Naive thymus-derived CD4-positive, alpha-beta T cell (primary cell): ENCODE data around the gene UNC45A. TPM values are rescaled to one million over a fixed set of nuclear protein-coding genes. Genes with fewer than 3 reads are reported as not detected.

Experiments
- ATAC-seq: fragments of 150-1000 bp; cut with Tn5 transposase; 2 replicates; pipeline ENCODE4 v1.10.0; 2021; ENCODE audit warnings: mild to moderate bottlenecking, moderate library complexity
- CTCF ChIA-PET: fragments of 350-600 bp; sonication (Branson Sonifier 250); formaldehyde crosslinking; loops from one replicate; lab custom pipeline; 2021; ENCODE audit warnings: antibody characterized with exemption; lab: Charles Lee
- POLR2A ChIA-PET: fragments of 350-600 bp; sonication (Branson Sonifier 250); formaldehyde crosslinking; loops from one replicate; lab custom pipeline; 2021; ENCODE audit warnings: antibody characterized with exemption, inconsistent platforms; lab: Charles Lee
- DNase-seq, 9 donors: peaks; one replicate each; pipeline versions ENCODE4 v3.0.0 to v3.0.0-alpha.2; 2020 to 2022; ENCODE audit warnings: mixed read lengths in 1 of 9
- H3K27ac ChIP-seq: one replicate; pipeline ENCODE4 v1.7.0; 2013; ENCODE audit warnings: mild to moderate bottlenecking, low read depth, low read length, moderate library complexity
- H3K27me3 ChIP-seq, 2 donors: one replicate each; pipeline ENCODE4 v1.7.0; 2013; ENCODE audit warnings: low read length in 2 of 2, mild to moderate bottlenecking in 2 of 2, moderate library complexity in 2 of 2; ENCODE audit not compliant: control insufficient read depth in 2 of 2, insufficient read depth in 2 of 2
- H3K36me3 ChIP-seq, 3 experiments: 1 replicate in 2 of 3; 2 replicates in 1 of 3; pipeline ENCODE4 v1.7.0; 2013; ENCODE audit warnings: low read length in 3 of 3, mild to moderate bottlenecking in 3 of 3, moderate library complexity in 1 of 3; ENCODE audit not compliant: insufficient read depth in 3 of 3, control insufficient read depth in 2 of 3
- H3K4me1 ChIP-seq, 2 donors: one replicate each; pipeline ENCODE4 v1.7.0; 2013; ENCODE audit warnings: low read length in 2 of 2, mild to moderate bottlenecking in 2 of 2, moderate library complexity in 1 of 2; ENCODE audit not compliant: control insufficient read depth in 2 of 2, insufficient read depth in 2 of 2
- H3K4me3 ChIP-seq: 2 replicates; pipeline ENCODE4 v1.7.0; 2013; ENCODE audit warnings: mild to moderate bottlenecking, low read length
- H3K9me3 ChIP-seq, 3 experiments: 1 replicate in 2 of 3; 2 replicates in 1 of 3; pipeline ENCODE4 v1.7.0; 2013; ENCODE audit warnings: low read length in 3 of 3; ENCODE audit not compliant: control insufficient read depth in 2 of 3
- H3K27ac Mint-ChIP-seq, 9 donors: one replicate each; pipeline ENCODE4 v1.8.0; 2020 to 2022; ENCODE audit warnings: mixed read lengths in 9 of 9, mild to moderate bottlenecking in 8 of 9, moderate library complexity in 5 of 9, inconsistent platforms in 2 of 9
- H3K27me3 Mint-ChIP-seq, 5 donors: one replicate each; pipeline ENCODE4 v1.8.0; 2021 to 2022; ENCODE audit warnings: mixed read lengths in 5 of 5, mild to moderate bottlenecking in 1 of 5
- H3K36me3 Mint-ChIP-seq, 5 donors: one replicate each; pipeline ENCODE4 v1.8.0; 2020 to 2022; ENCODE audit warnings: mixed read lengths in 5 of 5, mild to moderate bottlenecking in 3 of 5, inconsistent platforms in 1 of 5
- H3K4me1 Mint-ChIP-seq, 7 donors: one replicate each; pipeline ENCODE4 v1.8.0; 2020 to 2022; ENCODE audit warnings: mixed read lengths in 7 of 7, mild to moderate bottlenecking in 3 of 7, inconsistent platforms in 1 of 7
- H3K4me3 Mint-ChIP-seq, 10 donors: one replicate each; pipeline ENCODE4 v1.8.0; 2020 to 2022; ENCODE audit warnings: mild to moderate bottlenecking in 10 of 10, mixed read lengths in 10 of 10, moderate library complexity in 6 of 10, inconsistent platforms in 2 of 10
- H3K9me3 Mint-ChIP-seq, 11 donors: one replicate each; pipeline ENCODE4 v1.8.0; 2020 to 2022; ENCODE audit warnings: mixed read lengths in 11 of 11, mild to moderate bottlenecking in 4 of 11, inconsistent platforms in 1 of 11, moderate library complexity in 1 of 11
- intact Hi-C, 2 donors: fragments of 100-400 bp; cut with micrococcal nuclease; formaldehyde crosslinking; loops; one replicate each; pipeline ENCODE4 v1.15.1; 2023
- polyA plus RNA-seq, 2 donors: library from polyadenylated mRNA; unstranded; fragments of 300-500 nt; fragmentation: Illumina TruSeq; gene quantifications; one replicate each; pipeline ENCODE4 v1.2.3, GENCODE V29; 2021
- total RNA-seq, 6 experiments: library from RNA in 5 of 6; stranded (reverse) in 5 of 6; gene quantifications; 1 replicate in 5 of 6; 2 replicates in 1 of 6; pipeline ENCODE4 v1.2.3 and lab custom pipeline; 2021 to 2026

The UNC45A gene
- total and polyA plus RNA-seq, 7 experiments from 2014 or later, result 34.2 to 75.1 (median 62.0) TPM

DNA sequence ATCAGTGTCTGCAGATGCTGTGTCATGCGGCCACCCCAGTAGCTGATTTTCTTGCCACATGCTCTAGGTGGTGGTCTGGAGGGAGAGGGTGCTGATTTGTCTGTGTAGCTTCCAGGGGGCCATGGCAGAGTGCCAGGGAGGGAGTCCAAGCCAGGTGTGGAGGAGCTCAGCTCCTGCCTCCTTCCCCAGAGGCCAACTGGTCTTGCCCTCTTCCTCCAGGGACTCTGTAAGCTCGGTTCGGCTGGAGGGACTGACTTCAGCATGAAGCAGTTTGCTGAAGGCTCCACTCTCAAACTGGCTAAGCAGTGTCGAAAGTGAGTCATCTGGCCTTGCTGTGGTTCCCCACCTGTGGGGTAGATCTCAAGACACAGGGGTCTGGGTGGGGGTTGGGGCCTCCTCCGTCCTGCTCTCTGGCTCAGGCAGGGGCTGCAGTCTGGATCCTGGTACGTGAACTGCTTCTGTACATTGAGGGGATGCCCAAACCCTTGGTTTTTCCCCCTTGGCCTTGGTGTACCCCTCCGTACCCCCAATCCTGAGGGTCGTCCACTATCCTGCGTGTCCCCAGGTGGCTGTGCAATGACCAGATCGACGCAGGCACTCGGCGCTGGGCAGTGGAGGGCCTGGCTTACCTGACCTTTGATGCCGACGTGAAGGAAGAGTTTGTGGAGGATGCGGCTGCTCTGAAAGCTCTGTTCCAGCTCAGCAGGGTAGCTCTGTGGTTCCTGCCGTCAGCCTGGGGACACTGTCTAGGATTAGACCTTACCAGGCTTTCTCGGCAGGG lies 12.7 kb downstream of the UNC45A start:
- no peaks in the 10 kb centered on the region for H3K4me1 ChIP-seq
- DNase-seq, result no peak
- peaks cover 0 to 2% (median 0%) of the 10 kb centered on the region in 7 donors for H3K4me1 Mint-ChIP-seq
- no peak overlapping the region for H3K27ac ChIP-seq
- CTCF ChIA-PET, result interaction anchor here (2.1 kb wide), 1 partner anchor 13 kb away, joined by 7 read pairs; the partner anchor contains the start of gene UNC45A
- H3K27me3 Mint-ChIP-seq, result no peaks in the 10 kb centered on the region
- H3K4me3 Mint-ChIP-seq, result no peak overlapping the region
- H3K9me3 Mint-ChIP-seq, result no peaks in the 10 kb centered on the region
- no peaks in the 10 kb centered on the region for H3K9me3 ChIP-seq
- no peak for ATAC-seq
- no peaks in the 10 kb centered on the region for H3K27me3 ChIP-seq
- POLR2A ChIA-PET, result interaction anchor here (0.6 to 1.4 kb wide), 4 partner anchors 12 to 82 kb away, joined by 3 to 5 read pairs (median 4); partner anchors contain the start of genes HDDC3 and UNC45A
- no peak overlapping the region for H3K4me3 ChIP-seq
- peaks cover 0 to 44% (median 5%) of the 10 kb centered on the region in 5 donors for H3K36me3 Mint-ChIP-seq
- intact Hi-C loops, result no loop called here
- no peak overlapping the region for H3K27ac Mint-ChIP-seq
- peaks cover 8 to 90% (median 9%) of the 10 kb centered on the region in 3 experiments for H3K36me3 ChIP-seq

DNA sequence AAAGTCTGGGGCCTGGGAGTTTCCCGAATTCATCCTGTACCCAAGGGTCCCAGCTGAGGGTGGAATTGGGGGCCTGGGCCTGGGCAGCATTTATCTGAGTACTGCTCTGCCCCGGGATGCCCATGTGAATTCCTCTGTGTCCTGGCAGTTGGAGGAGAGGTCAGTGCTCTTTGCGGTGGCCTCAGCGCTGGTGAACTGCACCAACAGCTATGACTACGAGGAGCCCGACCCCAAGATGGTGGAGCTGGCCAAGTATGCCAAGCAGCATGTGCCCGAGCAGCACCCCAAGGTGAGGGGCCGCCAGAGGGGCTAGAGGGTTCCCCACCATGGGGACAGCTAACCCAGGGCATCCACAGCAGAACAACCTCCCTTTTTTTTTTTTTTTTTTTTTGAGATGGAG lies 13.4 kb downstream of the UNC45A start:
- DNase-seq (no peak), ATAC-seq (no peak)
- H3K9me3 Mint-ChIP-seq, result no peaks in the 10 kb centered on the region
- H3K4me1 Mint-ChIP-seq, result peaks cover 0 to 2% (median 0%) of the 10 kb centered on the region in 7 donors
- Histone ChIP-seq H3K4me1 (no peaks in the 10 kb centered on the region), H3K27ac (no peak overlapping the region), H3K27me3 (no peaks in the 10 kb centered on the region), H3K36me3 (peaks cover 2 to 90% (median 7%) of the 10 kb centered on the region in 3 experiments), H3K9me3 (no peaks in the 10 kb centered on the region), H3K4me3 (no peak overlapping the region)
- ChIA-PET CTCF (no interaction called here), POLR2A (interaction anchor here (0.6 to 1.0 kb wide), 3 partner anchors 13 to 232 kb away, joined by 3 to 5 read pairs (median 4); partner anchors contain the start of gene UNC45A)
- H3K36me3 Mint-ChIP-seq, result peaks cover 0 to 46% (median 5%) of the 10 kb centered on the region in 5 donors
- no peaks in the 10 kb centered on the region for H3K27me3 Mint-ChIP-seq
- intact Hi-C loops, result no loop called here
- no peak overlapping the region for H3K4me3 Mint-ChIP-seq
- no peak overlapping the region for H3K27ac Mint-ChIP-seq

DNA sequence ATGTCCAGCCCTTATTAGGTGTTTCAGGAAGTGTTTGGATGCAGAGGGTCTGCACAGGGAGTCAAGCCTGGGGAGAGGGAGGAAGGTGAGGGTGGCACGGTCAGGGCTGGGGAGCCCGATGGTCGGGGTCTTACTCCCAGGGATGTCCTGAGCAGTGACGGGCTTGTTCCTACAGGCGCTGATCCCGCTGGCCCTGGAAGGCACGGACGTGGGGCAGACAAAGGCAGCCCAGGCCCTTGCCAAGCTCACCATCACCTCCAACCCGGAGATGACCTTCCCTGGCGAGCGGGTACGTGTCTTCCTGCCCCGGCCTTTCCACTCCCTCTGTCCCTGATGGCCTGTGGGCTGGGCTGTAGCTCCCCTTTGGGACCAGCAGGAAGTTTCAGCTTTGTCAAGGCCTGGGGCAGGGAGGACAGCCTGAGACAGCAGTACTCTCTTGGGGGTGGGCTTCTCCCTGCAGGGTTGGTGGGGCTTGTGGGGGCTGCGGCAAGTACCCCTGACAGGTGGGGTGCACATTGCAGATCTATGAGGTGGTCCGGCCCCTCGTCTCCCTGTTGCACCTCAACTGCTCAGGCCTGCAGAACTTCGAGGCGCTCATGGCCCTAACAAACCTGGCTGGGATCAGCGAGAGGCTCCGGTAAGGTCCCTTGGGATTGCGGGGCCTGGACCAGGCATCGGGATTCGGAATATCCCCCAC lies 15.0 kb downstream of the UNC45A start:
- Histone ChIP-seq H3K4me1 (peaks cover under 1 to 1% of the 10 kb centered on the region in 2 donors), H3K4me3 (no peak overlapping the region), H3K27me3 (no peaks in the 10 kb centered on the region), H3K27ac (no peak overlapping the region), H3K9me3 (no peaks in the 10 kb centered on the region), H3K36me3 (peaks cover 0 to 81% (median 4%) of the 10 kb centered on the region in 3 experiments)
- ATAC-seq (no peak), DNase-seq (no peak)
- CTCF ChIA-PET, result no interaction called here
- POLR2A ChIA-PET, result no interaction called here
- H3K4me3 Mint-ChIP-seq, result no peak overlapping the region
- intact Hi-C loops, result loop anchor here in 1 of 2 donors (10.0 kb wide), 1 partner anchor 905 kb away; the partner anchor contains the start of gene SLCO3A1
- no peaks in the 10 kb centered on the region for H3K27me3 Mint-ChIP-seq
- peaks cover 0 to 10% (median 3%) of the 10 kb centered on the region in 7 donors for H3K4me1 Mint-ChIP-seq
- H3K36me3 Mint-ChIP-seq, result peaks cover 0 to 37% (median 4%) of the 10 kb centered on the region in 5 donors
- no peaks in the 10 kb centered on the region for H3K9me3 Mint-ChIP-seq
- no peak overlapping the region for H3K27ac Mint-ChIP-seq

DNA sequence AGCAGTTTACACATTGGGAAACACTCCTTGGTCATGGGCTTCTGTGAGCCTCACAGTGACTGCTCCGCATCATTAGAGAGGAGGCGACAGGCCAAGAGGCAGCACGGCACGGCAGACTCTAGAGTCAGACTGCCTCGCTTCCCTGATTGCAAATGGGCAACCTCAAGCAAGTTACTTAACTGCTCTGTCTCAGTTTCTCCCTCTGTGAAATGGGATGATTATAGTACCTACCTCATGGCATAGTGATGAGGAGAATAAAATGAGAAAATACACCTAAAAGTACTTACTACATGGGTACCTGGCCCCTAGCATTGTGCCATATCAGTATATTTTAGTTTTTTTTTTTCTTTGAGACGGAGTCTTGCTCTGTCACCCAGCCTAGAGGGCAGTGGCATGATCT lies 15.6 kb downstream of the UNC45A start:
- Mint-ChIP-seq H3K4me1 (peaks cover 0 to 12% (median 3%) of the 10 kb centered on the region in 7 donors), H3K27ac (no peak overlapping the region), H3K27me3 (no peaks in the 10 kb centered on the region), H3K36me3 (peaks cover 0 to 37% (median 4%) of the 10 kb centered on the region in 5 donors), H3K9me3 (no peaks in the 10 kb centered on the region), H3K4me3 (no peak overlapping the region)
- ChIA-PET CTCF (no interaction called here), POLR2A (no interaction called here)
- intact Hi-C loops, result loop anchor here in 1 of 2 donors (10.0 kb wide), 1 partner anchor 904 kb away; the partner anchor contains the start of gene SLCO3A1
- DNase-seq (no peak), ATAC-seq (no peak)
- Histone ChIP-seq H3K4me1 (peaks cover 6 to 7% of the 10 kb centered on the region in 2 donors), H3K27ac (no peak overlapping the region), H3K9me3 (no peaks in the 10 kb centered on the region), H3K27me3 (no peaks in the 10 kb centered on the region), H3K4me3 (no peak overlapping the region), H3K36me3 (peaks cover 0 to 78% (median 4%) of the 10 kb centered on the region in 3 experiments)

DNA sequence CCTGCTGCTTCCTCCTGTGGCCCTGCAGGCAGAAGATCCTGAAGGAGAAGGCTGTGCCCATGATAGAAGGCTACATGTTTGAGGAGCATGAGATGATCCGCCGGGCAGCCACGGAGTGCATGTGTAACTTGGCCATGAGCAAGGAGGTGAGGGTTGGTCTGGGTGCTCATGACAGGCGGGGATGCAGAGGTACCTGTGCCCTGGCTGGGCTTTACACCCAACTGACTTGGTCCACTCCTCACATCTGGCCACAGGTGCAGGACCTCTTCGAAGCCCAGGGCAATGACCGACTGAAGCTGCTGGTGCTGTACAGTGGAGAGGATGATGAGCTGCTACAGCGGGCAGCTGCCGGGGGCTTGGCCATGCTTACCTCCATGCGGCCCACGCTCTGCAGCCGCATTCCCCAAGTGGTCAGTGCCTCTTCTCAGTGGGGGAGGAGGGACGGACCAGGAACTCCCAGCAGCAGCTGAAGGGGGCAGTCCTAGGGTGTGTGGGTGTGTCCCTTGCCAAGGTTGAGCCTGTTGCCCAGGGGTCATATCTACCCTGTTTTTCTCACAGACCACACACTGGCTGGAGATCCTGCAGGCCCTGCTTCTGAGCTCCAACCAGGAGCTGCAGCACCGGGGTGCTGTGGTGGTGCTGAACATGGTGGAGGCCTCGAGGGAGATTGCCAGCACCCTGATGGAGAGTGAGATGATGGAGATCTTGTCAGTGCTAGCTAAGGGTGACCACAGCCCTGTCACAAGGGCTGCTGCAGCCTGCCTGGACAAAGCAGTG lies 18.0 kb downstream of the UNC45A start:
- Mint-ChIP-seq H3K4me1 (peaks cover 0 to 24% (median 13%) of the 10 kb centered on the region in 7 donors), H3K9me3 (no peaks in the 10 kb centered on the region), H3K36me3 (peaks cover 0 to 29% (median 4%) of the 10 kb centered on the region in 5 donors), H3K4me3 (peak overlapping the region in 9 of 10 donors; percentile 8 to 89 (median 63)), H3K27me3 (no peaks in the 10 kb centered on the region), H3K27ac (peak overlapping the region in 6 of 9 donors; percentile 7 to 82 (median 60))
- no peak overlapping the region for H3K4me3 ChIP-seq
- ATAC-seq (no peak), DNase-seq (no peak)
- intact Hi-C loops, result loop anchor here in 1 of 2 donors (10.0 kb wide), 1 partner anchor 902 kb away; the partner anchor contains the start of gene SLCO3A1
- H3K27ac ChIP-seq, result no peak overlapping the region
- H3K27me3 ChIP-seq, result no peaks in the 10 kb centered on the region
- no peaks in the 10 kb centered on the region for H3K9me3 ChIP-seq
- peaks cover 0 to 55% (median 4%) of the 10 kb centered on the region in 3 experiments for H3K36me3 ChIP-seq
- CTCF ChIA-PET, result interaction anchor here (7.7 kb wide), 1 partner anchor 21 kb away, joined by 67 read pairs; the partner anchor contains the start of genes HDDC3 and UNC45A
- H3K4me1 ChIP-seq, result peaks cover 10 to 15% of the 10 kb centered on the region in 2 donors
- POLR2A ChIA-PET, result interaction anchor here (1.8 to 9.2 kb wide), 2 partner anchors 13 to 20 kb away, joined by 4 to 119 read pairs; partner anchors contain the start of genes HDDC3 and UNC45A
